Esophagus squamous epithelium (tissue), 5 donors: ENCODE measurements around the gene PAK6. TPM values are rescaled to one million over a fixed set of nuclear protein-coding genes. Genes with fewer than 3 reads are reported as not detected.

Source experiments
- DNase-seq: peaks from one replicate; lab custom pipeline; 2025; lab: John Stamatoyannopoulos, UW
- H3K27ac ChIP-seq, 4 donors: fragments of 200-600 bp; sonication (generic); one replicate each; pipeline ENCODE4 v1.5.1; 2016 to 2019; ENCODE audit warnings: mild to moderate bottlenecking in 1 of 4
- H3K27me3 ChIP-seq, 4 donors: fragments of 200-600 bp; sonication (generic); 1 replicate in 3 of 4; 2 replicates in 1 of 4; pipeline versions ENCODE4 v1.5.1 to v1.6.0; 2017 to 2021; ENCODE audit warnings: antibody characterized with exemption in 1 of 4
- H3K36me3 ChIP-seq, 3 donors: fragments of 200-600 bp; sonication (generic); one replicate each; pipeline ENCODE4 v1.5.1; 2016 to 2019
- H3K4me1 ChIP-seq, 3 donors: fragments of 200-600 bp; sonication (generic); one replicate each; pipeline ENCODE4 v1.5.1; 2017 to 2019
- H3K4me3 ChIP-seq, 4 donors: fragments of 200-600 bp; sonication (generic); 1 replicate in 3 of 4; 2 replicates in 1 of 4; pipeline ENCODE4 v1.5.1; 2016 to 2019; ENCODE audit warnings: mild to moderate bottlenecking in 2 of 4, moderate library complexity in 1 of 4
- H3K9me3 ChIP-seq, 3 donors: fragments of 200-600 bp; sonication (generic); one replicate each; pipeline ENCODE4 v1.5.1; 2016 to 2019
- POLR2A ChIP-seq, 4 donors: fragments of 450-650 bp; IDR thresholded peaks; one replicate each; pipeline ENCODE4 v1.6.1; 2017; ENCODE audit warnings: antibody characterized with exemption in 4 of 4, mild to moderate bottlenecking in 4 of 4, moderate library complexity in 3 of 4
- WGBS, 2 donors: methylation state at CpG; one replicate each; pipeline ENCODE4 v1.1.5; 2018; 5-methylcytosine and 5-hydroxymethylcytosine counted together
- intact Hi-C: fragments of 100-400 bp; cut with DNase I; formaldehyde crosslinking; loops from one replicate; pipeline ENCODE4 v1.15.0; 2022
- total RNA-seq, 4 donors: library from RNA; depleted of rRNA; stranded (reverse); fragments of >200 nt; gene quantifications; one replicate each; pipeline ENCODE4 v1.1.0, GENCODE V29; 2016
- TF ChIP-seq, protein P1 (sequence below), 6 experiments: fragments of 450-650 bp in 4 of 6; fragments of 200-600 bp in 2 of 6; sonication (generic) in 2 of 6; IDR thresholded peaks; one replicate each; pipeline ENCODE4 v1.5.1; 2016 to 2019; ENCODE audit warnings: antibody characterized with exemption in 6 of 6, mild to moderate bottlenecking in 4 of 6, moderate library complexity in 4 of 6
- donor health status: DM: yes; HTN: yes; CAD: no.

Gene PAK6
- 10 to 100 TPM; 31.5 to 53.5 (median 37.2) TPM for total RNA-seq

GRCh38 chr15:40238532-40239403, at the start of gene PAK6:
TSS of gene PAK6 (plus strand) at chr15:40239063. CDS start at chr15:40264786, 25,723 bp downstream.
- Histone ChIP-seq H3K4me1 (peaks cover 40 to 78% (median 51%) of the 10 kb centered on the region in 3 donors), H3K27me3 (peaks cover 0 to 21% (median 0%) of the 10 kb centered on the region in 4 donors), H3K36me3 (no peaks in the 10 kb centered on the region), H3K27ac (peak within 1 kb of the TSS; percentile 82 to 94 (median 86)), H3K9me3 (no peaks in the 10 kb centered on the region), H3K4me3 (peak within 1 kb of the TSS; percentile 26 to 63 (median 50))
- 7 to 14% methylated on average over 11 to 21 of the region's 39 CpGs for WGBS, 2 donors
- DNase-seq: no peak
- intact Hi-C loops: no loop called here
- no peak for TF ChIP-seq POLR2A (IDR thresholded peaks at IDR 0.05)
- TF ChIP-seq, protein P1, sequence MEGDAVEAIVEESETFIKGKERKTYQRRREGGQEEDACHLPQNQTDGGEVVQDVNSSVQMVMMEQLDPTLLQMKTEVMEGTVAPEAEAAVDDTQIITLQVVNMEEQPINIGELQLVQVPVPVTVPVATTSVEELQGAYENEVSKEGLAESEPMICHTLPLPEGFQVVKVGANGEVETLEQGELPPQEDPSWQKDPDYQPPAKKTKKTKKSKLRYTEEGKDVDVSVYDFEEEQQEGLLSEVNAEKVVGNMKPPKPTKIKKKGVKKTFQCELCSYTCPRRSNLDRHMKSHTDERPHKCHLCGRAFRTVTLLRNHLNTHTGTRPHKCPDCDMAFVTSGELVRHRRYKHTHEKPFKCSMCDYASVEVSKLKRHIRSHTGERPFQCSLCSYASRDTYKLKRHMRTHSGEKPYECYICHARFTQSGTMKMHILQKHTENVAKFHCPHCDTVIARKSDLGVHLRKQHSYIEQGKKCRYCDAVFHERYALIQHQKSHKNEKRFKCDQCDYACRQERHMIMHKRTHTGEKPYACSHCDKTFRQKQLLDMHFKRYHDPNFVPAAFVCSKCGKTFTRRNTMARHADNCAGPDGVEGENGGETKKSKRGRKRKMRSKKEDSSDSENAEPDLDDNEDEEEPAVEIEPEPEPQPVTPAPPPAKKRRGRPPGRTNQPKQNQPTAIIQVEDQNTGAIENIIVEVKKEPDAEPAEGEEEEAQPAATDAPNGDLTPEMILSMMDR (IDR thresholded peaks at IDR 0.05): no peak

DNA sequence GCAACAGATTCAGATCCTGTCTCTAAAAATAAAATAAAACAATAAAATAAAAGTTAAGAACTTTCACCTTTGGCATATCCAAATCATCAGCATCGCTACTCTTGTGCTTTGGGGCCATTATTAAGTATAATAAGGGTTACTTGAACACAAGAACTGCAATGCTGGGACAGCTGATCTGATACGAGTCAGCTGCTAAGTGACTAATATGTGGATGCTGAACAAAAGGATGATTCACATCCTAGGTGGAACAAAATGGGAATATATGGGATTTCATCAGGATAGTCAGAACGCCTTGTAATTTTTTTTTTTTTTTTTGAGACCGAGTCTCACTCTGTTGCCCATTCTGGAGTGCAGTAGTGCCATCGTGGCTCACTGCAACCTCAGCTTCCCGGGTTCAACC, 48.3 kb upstream of the PAK6 start:
- no peak overlapping the region for H3K27ac ChIP-seq
- no peak overlapping the region for H3K4me3 ChIP-seq
- no peaks in the 10 kb centered on the region for H3K4me1 ChIP-seq
- 78 to 79% methylated on average over 6 of the region's 6 CpGs for WGBS, 2 donors
- TF ChIP-seq, protein P1 (IDR thresholded peaks at IDR 0.05): no peak
- TF ChIP-seq POLR2A (IDR thresholded peaks at IDR 0.05): no peak
- no peaks in the 10 kb centered on the region for H3K27me3 ChIP-seq
- peaks cover 0 to 12% (median 0%) of the 10 kb centered on the region in 3 donors for H3K36me3 ChIP-seq
- no peak for DNase-seq
- no peaks in the 10 kb centered on the region for H3K9me3 ChIP-seq
- intact Hi-C loops: no loop called here

- Histone ChIP-seq H3K9me3 (no peaks in the 10 kb centered on the region), H3K27ac (no peak overlapping the region), H3K36me3 (peaks cover 0 to 11% (median 0%) of the 10 kb centered on the region in 3 donors), H3K4me1 (no peaks in the 10 kb centered on the region), H3K4me3 (no peak overlapping the region), H3K27me3 (no peaks in the 10 kb centered on the region)
- DNase-seq: no peak
- 58% methylated on average over 1 of the region's 1 CpG; no CpG with 5 or more reads in 1 of the 2 donors for WGBS, 2 donors
- TF ChIP-seq, protein P1 (IDR thresholded peaks at IDR 0.05): no peak
- no peak for TF ChIP-seq POLR2A (IDR thresholded peaks at IDR 0.05)
- intact Hi-C loops: no loop called here
Measured at GRCh38 chr15:40192942-40193341, 45.9 kb upstream of the PAK6 start.

- 75 to 78% methylated on average over 1 of the region's 1 CpG for WGBS, 2 donors
- DNase-seq: no peak
- intact Hi-C loops: no loop called here
- Histone ChIP-seq H3K36me3 (no peaks in the 10 kb centered on the region), H3K27me3 (no peaks in the 10 kb centered on the region), H3K27ac (no peak overlapping the region), H3K4me1 (no peaks in the 10 kb centered on the region), H3K9me3 (no peaks in the 10 kb centered on the region), H3K4me3 (no peak overlapping the region)
- TF ChIP-seq, protein P1 (IDR thresholded peaks at IDR 0.05): no peak
Measured at GRCh38 chr15:40197434-40197833, 41.4 kb upstream of the PAK6 start.

DNA sequence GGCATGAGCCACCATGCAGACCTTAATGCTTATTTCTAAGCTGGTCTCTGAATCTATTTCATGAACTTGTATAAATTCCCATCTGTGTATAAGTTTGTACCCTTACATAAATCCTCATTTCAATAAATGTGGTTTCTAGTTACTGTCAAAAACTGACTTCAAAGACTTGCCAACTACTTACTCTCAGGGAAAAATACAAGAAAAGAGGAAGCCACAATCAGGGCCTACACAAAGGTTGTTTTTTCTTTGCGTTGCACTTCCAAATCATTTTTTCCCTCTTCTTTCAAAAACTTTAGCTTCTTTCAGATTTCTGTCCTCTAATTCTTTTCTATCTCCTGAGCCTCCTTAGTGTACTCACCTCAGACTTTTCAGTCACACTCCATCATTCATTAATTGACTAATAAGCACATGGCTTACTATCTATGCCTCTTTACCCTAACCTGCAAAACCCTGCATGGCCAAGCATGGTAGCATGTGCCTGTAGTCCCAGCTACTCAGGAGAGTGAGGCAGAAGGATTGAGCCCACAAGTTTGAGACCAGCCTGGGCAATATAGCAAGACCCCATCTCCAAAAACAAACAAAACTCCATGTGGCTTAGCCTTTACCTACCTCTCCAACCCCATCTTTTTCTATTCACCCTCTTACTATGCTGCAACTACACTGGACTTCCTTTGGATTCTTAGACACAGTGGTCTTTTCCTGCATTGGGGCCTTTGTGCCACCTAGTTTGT, 40.3 kb upstream of the PAK6 start:
- no peaks in the 10 kb centered on the region for H3K27me3 ChIP-seq
- WGBS, 2 donors: 79 to 91% methylated on average over 1 of the region's 1 CpG
- DNase-seq: no peak

More for the DNA sequence above, 40.3 kb upstream of the PAK6 start:
- Histone ChIP-seq H3K4me3 (no peak overlapping the region), H3K4me1 (no peaks in the 10 kb centered on the region), H3K9me3 (no peaks in the 10 kb centered on the region), H3K36me3 (no peaks in the 10 kb centered on the region), H3K27ac (no peak overlapping the region)
- intact Hi-C loops: no loop called here
- TF ChIP-seq POLR2A (IDR thresholded peaks at IDR 0.05): no peak
- TF ChIP-seq, protein P1 (IDR thresholded peaks at IDR 0.05): no peak
